ENCODE results near the gene ZNF581. TPM values are rescaled to one million over a fixed set of nuclear protein-coding genes. Genes with fewer than 3 reads are reported as not detected.

The ZNF581 gene
- total RNA-seq, 1 donor: 19.0 TPM

DNA sequence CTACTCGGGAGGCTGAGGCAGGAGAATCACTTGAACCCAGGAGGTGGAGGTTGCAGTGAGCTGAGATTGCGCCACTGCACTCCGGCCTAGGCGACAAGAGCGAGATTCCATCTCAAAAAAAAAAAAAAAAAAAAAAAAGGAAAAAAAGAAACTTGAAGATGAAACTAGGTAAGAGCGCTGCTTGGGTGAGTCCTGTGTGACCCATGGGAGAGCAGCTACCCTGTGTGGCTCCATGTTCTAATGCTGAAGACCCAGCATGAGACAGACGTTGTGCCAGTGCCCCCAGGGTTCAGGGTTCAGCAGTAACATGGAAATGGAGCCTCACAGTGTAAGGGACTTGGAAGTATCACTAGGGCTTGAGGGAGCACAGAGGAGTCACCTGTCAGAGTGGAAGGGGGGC, 25.0 kb upstream of the ZNF581 start:
- Histone ChIP-seq H3K4me1 (ENCODE audit: insufficient read depth, low read length) (peaks cover 45% of the 10 kb centered on the region), H3K4me3 (ENCODE audit: low read length) (no peak overlapping the region), H3K9me3 (ENCODE audit: low read depth, low read length) (no peaks in the 10 kb centered on the region), H3K27me3 (ENCODE audit: insufficient read depth, low read length) (no peaks in the 10 kb centered on the region)

DNA sequence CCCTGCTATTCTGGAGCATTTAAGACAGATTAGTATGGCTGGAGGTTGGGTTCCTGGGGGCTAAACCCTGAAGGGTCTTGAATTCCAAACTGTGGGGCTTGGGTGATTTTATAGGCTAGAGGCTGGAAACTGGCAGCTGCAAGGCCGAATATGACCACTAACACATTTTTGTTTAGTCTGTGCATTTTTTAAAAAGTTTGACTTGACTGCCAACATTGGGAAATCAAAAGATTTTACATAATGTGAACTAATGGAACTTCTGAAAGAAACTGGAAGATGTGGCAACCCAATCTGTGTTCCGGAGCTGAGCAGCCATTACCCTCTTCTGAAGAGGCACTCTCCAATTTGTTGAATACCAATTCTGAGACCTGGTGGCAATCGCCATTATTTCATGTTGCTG, 24.2 kb upstream of the ZNF581 start:
- Histone ChIP-seq H3K4me1 (ENCODE audit: insufficient read depth, low read length) (peaks cover 50% of the 10 kb centered on the region), H3K27me3 (ENCODE audit: insufficient read depth, low read length) (no peaks in the 10 kb centered on the region), H3K4me3 (ENCODE audit: low read length) (no peak overlapping the region), H3K9me3 (ENCODE audit: low read depth, low read length) (no peaks in the 10 kb centered on the region)

GRCh38 chr19:55620410-55621204, 22.8 kb upstream of the ZNF581 start:
- no peak overlapping the region for H3K4me3 ChIP-seq (ENCODE audit: low read length)
- no peaks in the 10 kb centered on the region for H3K27me3 ChIP-seq (ENCODE audit: insufficient read depth, low read length)
- H3K9me3 ChIP-seq (ENCODE audit: low read depth, low read length): no peaks in the 10 kb centered on the region
- peaks cover 57% of the 10 kb centered on the region for H3K4me1 ChIP-seq (ENCODE audit: insufficient read depth, low read length)

DNA sequence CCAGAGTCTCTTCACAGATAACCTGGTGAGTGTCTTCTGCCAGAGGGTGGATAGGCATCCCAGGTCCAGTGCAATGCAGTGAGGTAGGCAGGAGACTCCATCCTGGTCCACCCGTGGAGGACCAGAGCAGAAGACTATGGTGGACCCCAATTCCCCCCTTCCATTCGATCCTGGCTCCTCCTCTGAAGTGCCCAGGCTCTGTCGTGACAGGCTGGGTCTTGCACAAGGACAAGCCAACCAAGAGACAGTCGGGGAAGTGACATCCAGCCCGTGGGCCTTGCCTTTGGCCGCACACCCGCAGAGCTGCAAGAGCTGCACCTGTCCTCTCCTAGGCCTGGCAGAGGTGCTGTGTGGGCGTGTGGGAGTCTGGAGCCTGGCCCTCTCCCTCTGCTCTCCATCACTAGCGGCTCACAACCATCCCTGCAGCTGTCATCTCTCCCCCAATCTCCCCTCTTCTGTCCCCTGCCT, 22.2 kb upstream of the ZNF581 start:
- Histone ChIP-seq H3K4me1 (ENCODE audit: insufficient read depth, low read length) (peaks cover 60% of the 10 kb centered on the region), H3K4me3 (ENCODE audit: low read length) (no peak overlapping the region), H3K9me3 (ENCODE audit: low read depth, low read length) (no peaks in the 10 kb centered on the region), H3K27me3 (ENCODE audit: insufficient read depth, low read length) (no peaks in the 10 kb centered on the region)

- no peaks in the 10 kb centered on the region for H3K9me3 ChIP-seq (ENCODE audit: low read depth, low read length)
- H3K4me3 ChIP-seq (ENCODE audit: low read length): no peak overlapping the region
- H3K27me3 ChIP-seq (ENCODE audit: insufficient read depth, low read length): no peaks in the 10 kb centered on the region
- H3K4me1 ChIP-seq (ENCODE audit: insufficient read depth, low read length): peaks cover 62% of the 10 kb centered on the region
Measured at GRCh38 chr19:55621673-55622231, 21.7 kb upstream of the ZNF581 start.

- H3K4me1 ChIP-seq (ENCODE audit: insufficient read depth, low read length): peaks cover 67% of the 10 kb centered on the region
- H3K4me3 ChIP-seq (ENCODE audit: low read length): no peak overlapping the region
- H3K27me3 ChIP-seq (ENCODE audit: insufficient read depth, low read length): no peaks in the 10 kb centered on the region
- no peaks in the 10 kb centered on the region for H3K9me3 ChIP-seq (ENCODE audit: low read depth, low read length)
Measured at GRCh38 chr19:55622242-55622969, 21.0 kb upstream of the ZNF581 start.

- H3K27me3 ChIP-seq (ENCODE audit: insufficient read depth, low read length): no peaks in the 10 kb centered on the region
- peaks cover 62% of the 10 kb centered on the region for H3K4me1 ChIP-seq (ENCODE audit: insufficient read depth, low read length)
- H3K9me3 ChIP-seq (ENCODE audit: low read depth, low read length): no peaks in the 10 kb centered on the region
- H3K4me3 ChIP-seq (ENCODE audit: low read length): no peak overlapping the region
Measured at GRCh38 chr19:55623130-55623529, 20.3 kb upstream of the ZNF581 start.

GRCh38 chr19:55623561-55623960, 19.9 kb upstream of the ZNF581 start:
- H3K4me3 ChIP-seq (ENCODE audit: low read length): no peak overlapping the region
- H3K27me3 ChIP-seq (ENCODE audit: insufficient read depth, low read length): no peaks in the 10 kb centered on the region
- peaks cover 58% of the 10 kb centered on the region for H3K4me1 ChIP-seq (ENCODE audit: insufficient read depth, low read length)
- no peaks in the 10 kb centered on the region for H3K9me3 ChIP-seq (ENCODE audit: low read depth, low read length)

- no peaks in the 10 kb centered on the region for H3K27me3 ChIP-seq (ENCODE audit: insufficient read depth, low read length)
- H3K4me3 ChIP-seq (ENCODE audit: low read length): peak within 1 kb of the TSS; percentile 38
- H3K4me1 ChIP-seq (ENCODE audit: insufficient read depth, low read length): peaks cover 50% of the 10 kb centered on the region
Measured at GRCh38 chr19:55624109-55625003, 19.1 kb upstream of the ZNF581 start, which contains the start of gene ZNF784. Gene ZNF784 (minus strand): TSS chr19:55624566. CDS start chr19:55624561, 5 bp downstream.

DNA sequence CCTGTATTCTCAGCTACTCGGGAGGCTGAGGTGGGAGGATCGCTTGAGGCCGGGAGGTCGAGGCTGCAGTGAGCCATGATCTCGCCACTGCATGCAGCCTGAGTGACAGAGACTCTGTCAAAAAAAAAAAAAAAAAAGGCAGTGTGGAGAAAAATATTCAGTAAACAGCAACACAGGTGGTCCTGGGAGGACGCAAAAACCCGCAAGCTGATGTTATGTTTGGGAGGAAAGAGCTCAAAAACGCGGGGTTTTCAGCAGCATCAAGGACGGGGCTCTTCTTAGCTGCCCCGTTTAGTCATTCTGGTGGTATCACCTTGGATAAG, 18.5 kb upstream of the ZNF581 start:
- peaks cover 44% of the 10 kb centered on the region for H3K4me1 ChIP-seq (ENCODE audit: insufficient read depth, low read length)
- no peaks in the 10 kb centered on the region for H3K27me3 ChIP-seq (ENCODE audit: insufficient read depth, low read length)
- H3K4me3 ChIP-seq (ENCODE audit: low read length): peak overlapping the region; percentile 38
- H3K9me3 ChIP-seq (ENCODE audit: low read depth, low read length): no peaks in the 10 kb centered on the region

More at GRCh38 chr19:55624109-55625003, 19.1 kb upstream of the ZNF581 start, which contains the start of gene ZNF784:
- no peaks in the 10 kb centered on the region for H3K9me3 ChIP-seq (ENCODE audit: low read depth, low read length)

DNA sequence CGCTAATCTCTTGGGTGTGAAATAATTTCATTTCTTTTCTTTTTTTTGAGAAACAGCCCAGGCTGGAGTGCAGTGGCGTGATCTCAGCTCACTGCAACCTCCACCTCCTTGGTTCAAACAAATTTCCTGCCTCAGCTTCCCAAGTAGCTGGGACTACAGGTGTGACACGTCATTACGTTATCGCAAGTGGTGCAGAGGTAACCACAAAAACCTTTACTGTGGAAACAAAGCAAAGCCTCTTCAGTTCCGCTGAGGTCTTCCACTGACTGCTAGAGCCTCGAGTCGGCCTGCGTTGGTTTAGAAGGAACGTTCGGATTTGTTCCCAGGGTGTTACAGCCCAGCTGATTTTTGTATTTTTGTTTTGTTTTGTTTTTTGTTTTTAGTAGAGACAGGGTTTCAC, 17.1 kb upstream of the ZNF581 start:
- H3K4me3 ChIP-seq (ENCODE audit: low read length): no peak overlapping the region
- H3K9me3 ChIP-seq (ENCODE audit: low read depth, low read length): no peaks in the 10 kb centered on the region
- no peaks in the 10 kb centered on the region for H3K27me3 ChIP-seq (ENCODE audit: insufficient read depth, low read length)
- H3K4me1 ChIP-seq (ENCODE audit: insufficient read depth, low read length): peaks cover 30% of the 10 kb centered on the region

GRCh38 chr19:55632463-55632834, 11.0 kb upstream of the ZNF581 start:
- no peaks in the 10 kb centered on the region for H3K27me3 ChIP-seq (ENCODE audit: insufficient read depth, low read length)
- peaks cover 48% of the 10 kb centered on the region for H3K4me1 ChIP-seq (ENCODE audit: insufficient read depth, low read length)
- H3K9me3 ChIP-seq (ENCODE audit: low read depth, low read length): no peaks in the 10 kb centered on the region
- H3K4me3 ChIP-seq (ENCODE audit: low read length): no peak overlapping the region

DNA sequence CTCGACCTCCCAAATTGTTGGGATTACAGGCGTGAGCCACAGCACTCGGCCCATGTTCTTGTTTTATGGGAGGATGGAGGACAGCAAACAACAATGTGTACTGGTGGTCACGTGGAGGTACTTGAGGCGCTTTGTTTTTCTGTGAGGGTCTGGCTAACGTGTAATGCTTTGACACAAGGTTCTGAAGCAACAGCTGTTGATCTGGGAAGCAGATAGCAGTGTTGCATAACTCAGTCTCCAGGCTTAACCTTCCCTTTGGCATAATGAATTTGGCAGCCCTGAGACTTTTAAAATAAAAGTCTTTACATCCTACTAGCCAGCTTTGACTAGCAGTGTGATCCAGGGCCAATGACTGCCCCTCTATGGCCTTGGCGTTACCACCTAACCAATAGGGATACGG, 9.6 kb upstream of the ZNF581 start:
- H3K9me3 ChIP-seq (ENCODE audit: low read depth, low read length): no peaks in the 10 kb centered on the region
- no peaks in the 10 kb centered on the region for H3K27me3 ChIP-seq (ENCODE audit: insufficient read depth, low read length)
- peaks cover 56% of the 10 kb centered on the region for H3K4me1 ChIP-seq (ENCODE audit: insufficient read depth, low read length)
- H3K4me3 ChIP-seq (ENCODE audit: low read length): no peak overlapping the region

DNA sequence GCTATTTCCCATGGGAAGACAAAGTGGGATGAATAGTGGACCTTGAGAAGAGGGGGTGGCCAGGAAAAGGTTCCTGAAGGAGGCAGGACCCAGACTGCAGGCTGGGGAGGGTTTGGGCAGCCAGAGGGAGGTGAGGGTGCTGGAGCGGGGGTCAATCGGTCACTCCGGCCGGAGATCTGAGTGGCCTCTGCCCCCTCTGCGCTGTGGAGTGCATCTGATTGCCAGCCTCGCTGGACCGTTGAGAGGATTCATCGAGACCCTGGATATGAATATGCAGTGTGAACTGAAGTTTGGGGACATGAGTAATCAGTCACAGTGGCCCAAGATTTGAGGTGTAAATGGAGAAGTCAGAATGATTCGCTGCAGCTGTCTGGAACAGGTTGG, 8.1 kb upstream of the ZNF581 start:
- H3K9me3 ChIP-seq (ENCODE audit: low read depth, low read length): no peaks in the 10 kb centered on the region
- no peaks in the 10 kb centered on the region for H3K27me3 ChIP-seq (ENCODE audit: insufficient read depth, low read length)
- peaks cover 66% of the 10 kb centered on the region for H3K4me1 ChIP-seq (ENCODE audit: insufficient read depth, low read length)
- peak overlapping the region; percentile 75 for H3K4me3 ChIP-seq (ENCODE audit: low read length)
